ENCODE data around the gene ST6GALNAC1. TPM values are rescaled to one million over a fixed set of nuclear protein-coding genes. Genes with fewer than 3 reads are reported as not detected.

ST6GALNAC1 gene
- total and polyA plus RNA-seq, 2 of the 13 experiments (the other 11 are each of a cell fraction or from before 2014, with no cell fraction given) = not detected

GRCh38 chr17:76671123-76671911 lies 27.8 kb upstream of the ST6GALNAC1 start (continued):
- peak; percentile 90; the same call in 1 of the 2 replicates for TF ChIP-seq ZNF784 (CRISPR knock-in tag; IDR thresholded peaks at IDR 0.05; ENCODE audit: borderline replicate concordance)
- TF ChIP-seq ZNF264 (CRISPR knock-in tag; IDR thresholded peaks at IDR 0.05) = peak; percentile 70; the same call in 1 of the 2 replicates
- TF ChIP-seq EEA1 (CRISPR knock-in tag; IDR thresholded peaks at IDR 0.05; ENCODE audit: borderline replicate concordance) = peak; percentile 63; the same call in 1 of the 2 replicates
- TF ChIP-seq SRF (IDR thresholded peaks at IDR 0.05; ENCODE audit: low read depth, low read length) = no peak; the same call in 1 of the 2 replicates
- TF ChIP-seq EHMT2 (IDR thresholded peaks at IDR 0.05; ENCODE audit: borderline replicate concordance, low read depth, low read length) = no peak
- TF ChIP-seq ZNF563 (CRISPR knock-in tag; IDR thresholded peaks at IDR 0.05) = peak; percentile 80; the same call in 1 of the 2 replicates
- peak; percentile 96 for TF ChIP-seq ZFX (CRISPR knock-in tag; IDR thresholded peaks at IDR 0.05; ENCODE audit: low read depth)
- TF ChIP-seq MNT (IDR thresholded peaks at IDR 0.05) = no peak
- TF ChIP-seq U2AF2 (IDR thresholded peaks at IDR 0.05; ENCODE audit: low read depth, low read length) = no peak
- no peak; the same call in 1 of the 2 replicates for TF ChIP-seq NR2F2 (IDR thresholded peaks at IDR 0.05; ENCODE audit: borderline replicate concordance, low read depth)
- TF ChIP-seq TIGD3 (CRISPR knock-in tag; IDR thresholded peaks at IDR 0.05; ENCODE audit: borderline replicate concordance) = peak; percentile 82; the same call in 1 of the 2 replicates
- TF ChIP-seq HNRNPUL1 (IDR thresholded peaks at IDR 0.05; ENCODE audit: low read depth, low read length) = no peak
- TF ChIP-seq ZNF224 (CRISPR knock-in tag; IDR thresholded peaks at IDR 0.05) = peak; percentile 94
- TF ChIP-seq, protein P1, sequence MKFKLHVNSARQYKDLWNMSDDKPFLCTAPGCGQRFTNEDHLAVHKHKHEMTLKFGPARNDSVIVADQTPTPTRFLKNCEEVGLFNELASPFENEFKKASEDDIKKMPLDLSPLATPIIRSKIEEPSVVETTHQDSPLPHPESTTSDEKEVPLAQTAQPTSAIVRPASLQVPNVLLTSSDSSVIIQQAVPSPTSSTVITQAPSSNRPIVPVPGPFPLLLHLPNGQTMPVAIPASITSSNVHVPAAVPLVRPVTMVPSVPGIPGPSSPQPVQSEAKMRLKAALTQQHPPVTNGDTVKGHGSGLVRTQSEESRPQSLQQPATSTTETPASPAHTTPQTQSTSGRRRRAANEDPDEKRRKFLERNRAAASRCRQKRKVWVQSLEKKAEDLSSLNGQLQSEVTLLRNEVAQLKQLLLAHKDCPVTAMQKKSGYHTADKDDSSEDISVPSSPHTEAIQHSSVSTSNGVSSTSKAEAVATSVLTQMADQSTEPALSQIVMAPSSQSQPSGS (CRISPR knock-in tag; IDR thresholded peaks at IDR 0.05) = 0 out of 2 replicates have a peak, but pooled peaks have one; percentile 35
- TF ChIP-seq, protein P2, sequence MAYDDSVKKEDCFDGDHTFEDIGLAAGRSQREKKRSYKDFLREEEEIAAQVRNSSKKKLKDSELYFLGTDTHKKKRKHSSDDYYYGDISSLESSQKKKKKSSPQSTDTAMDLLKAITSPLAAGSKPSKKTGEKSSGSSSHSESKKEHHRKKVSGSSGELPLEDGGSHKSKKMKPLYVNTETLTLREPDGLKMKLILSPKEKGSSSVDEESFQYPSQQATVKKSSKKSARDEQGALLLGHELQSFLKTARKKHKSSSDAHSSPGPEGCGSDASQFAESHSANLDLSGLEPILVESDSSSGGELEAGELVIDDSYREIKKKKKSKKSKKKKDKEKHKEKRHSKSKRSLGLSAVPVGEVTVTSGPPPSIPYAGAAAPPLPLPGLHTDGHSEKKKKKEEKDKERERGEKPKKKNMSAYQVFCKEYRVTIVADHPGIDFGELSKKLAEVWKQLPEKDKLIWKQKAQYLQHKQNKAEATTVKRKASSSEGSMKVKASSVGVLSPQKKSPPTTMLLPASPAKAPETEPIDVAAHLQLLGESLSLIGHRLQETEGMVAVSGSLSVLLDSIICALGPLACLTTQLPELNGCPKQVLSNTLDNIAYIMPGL (CRISPR knock-in tag; IDR thresholded peaks at IDR 0.05; ENCODE audit: borderline replicate concordance in 1 of 2, low read depth in 1 of 2) = peak in 1 of 2 experiments; percentile 77; a peak in 3 of 4 replicates
- TF ChIP-seq CSRNP2 (CRISPR knock-in tag; conservative IDR thresholded peaks at IDR 0.05; ENCODE audit: low read depth) = no peak
- TF ChIP-seq, protein P3, sequence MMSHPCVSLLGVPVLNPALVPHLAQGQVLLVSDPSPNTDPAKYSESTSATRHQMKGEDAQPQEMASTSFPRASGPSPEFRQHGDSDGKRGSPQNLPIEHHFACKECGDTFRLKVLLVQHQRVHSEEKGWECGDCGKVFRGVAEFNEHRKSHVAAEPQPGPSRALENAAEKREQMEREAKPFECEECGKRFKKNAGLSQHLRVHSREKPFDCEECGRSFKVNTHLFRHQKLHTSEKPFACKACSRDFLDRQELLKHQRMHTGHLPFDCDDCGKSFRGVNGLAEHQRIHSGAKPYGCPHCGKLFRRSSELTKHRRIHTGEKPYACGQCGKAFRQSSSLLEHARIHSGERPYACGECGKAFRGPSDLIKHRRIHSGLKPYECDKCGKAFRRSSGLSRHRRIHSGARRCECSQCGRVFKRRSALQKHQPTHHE (CRISPR knock-in tag; IDR thresholded peaks at IDR 0.05; ENCODE audit: borderline replicate concordance) = peak; percentile 68; the same call in 1 of the 2 replicates

All from HepG2 (cell line).